ENCODE measurements around the gene TOM1. TPM values are rescaled to one million over a fixed set of nuclear protein-coding genes. Genes with fewer than 3 reads are reported as not detected.
"Not testable (repeated sequence)": the region's sequence is repeated elsewhere in the genome, so short reads cannot be mapped to it uniquely, and the experiment has no call there.

Gene TOM1
- total and polyA plus RNA-seq, 10 of the 15 experiments (the other 5 are each of a cell fraction or from before 2014, with no cell fraction given): 2.2 to 64.6 (median 40.3) TPM

- ATAC-seq; H3K36me3 ChIP-seq (ENCODE audit: control insufficient read depth in 2 of 2, insufficient read depth in 2 of 2, low read length in 1 of 2): not testable (repeated sequence)
- CTCF ChIA-PET: interaction anchor here (0.9 to 4.1 kb wide), 5 partner anchors 12 to 45 kb away, joined by 3 to 26 read pairs (median 9); no protein-coding TSS in a partner anchor
Measured at GRCh38 chr22:35396622-35397021, 96.9 kb downstream of the TOM1 start.

GRCh38 chr22:35397095-35397904 lies 97.6 kb downstream of the TOM1 start:
- 25% methylated on average over 13 of the region's 13 CpGs for WGBS (ENCODE audit: insufficient coverage, insufficient replicate concordance, low lambda C conversion rate, missing lambda C conversion rate)
- SMC1A ChIA-PET (ENCODE audit: uncharacterized antibody, unreplicated experiment): interaction anchor here (0.7 to 8.6 kb wide), 11 partner anchors 12 to 766 kb away, joined by 3 to 79 read pairs (median 5); partner anchors contain the start of genes APOL3 and HMOX1
- H3K27ac ChIP-seq (ENCODE audit: control insufficient read depth, insufficient read depth): peak overlapping the region; percentile 68
- no peak overlapping the region for H3K4me3 ChIP-seq
- peak overlapping the region; percentile 15 for H3K4me2 ChIP-seq (ENCODE audit: control insufficient read depth, insufficient read depth)
- peaks cover 1 to 4% of the 10 kb centered on the region in 2 experiments; a peak in 1 of 4 replicates for H3K36me3 ChIP-seq (ENCODE audit: control insufficient read depth in 2 of 2, insufficient read depth in 2 of 2, low read length in 1 of 2)
- RAD21 ChIA-PET (ENCODE audit: unreplicated experiment): interaction anchor here (0.7 to 4.8 kb wide), 9 partner anchors 12 to 87 kb away, joined by 4 to 29 read pairs (median 5); partner anchors contain the start of gene HMOX1
- FAIRE-seq (no peak), ATAC-seq (no peak), DNase-seq (ENCODE audit: low read depth, low spot score) (no peak)
- TF ChIP-seq NFIC (IDR thresholded peaks at IDR 0.05; ENCODE audit: low read depth, low read length) (no peak), CBFB (IDR thresholded peaks at IDR 0.05; ENCODE audit: low read depth) (no peak), SREBF1 (IDR thresholded peaks at IDR 0.05; ENCODE audit: low read length) (no peak), ZNF384 (IDR thresholded peaks at IDR 0.05; ENCODE audit: borderline replicate concordance, low read depth, low read length) (peak; percentile 24; the same call in 1 of the 2 replicates), HDAC2 (IDR thresholded peaks at IDR 0.05) (no peak), STAT3 (IDR thresholded peaks at IDR 0.05; ENCODE audit: low read depth, low read length) (no peak), EGR1 (IDR thresholded peaks at IDR 0.05; ENCODE audit: borderline replicate concordance in 1 of 2, low read depth in 2 of 2, low read length in 2 of 2) (no peak), ATF7 (IDR thresholded peaks at IDR 0.05; ENCODE audit: low read depth) (no peak)
- POLR2A ChIA-PET: interaction anchor here (0.6 to 4.8 kb wide), 8 partner anchors 13 to 34 kb away, joined by 3 to 46 read pairs (median 4); no protein-coding TSS in a partner anchor
- no peak overlapping the region for H3K9ac ChIP-seq (ENCODE audit: control insufficient read depth, insufficient read depth, low read length)
- no peaks in the 10 kb centered on the region for H3K27me3 ChIP-seq (replicated peaks in 1 of 2; ENCODE audit: control insufficient read depth in 2 of 2, insufficient read depth in 2 of 2, low read length in 1 of 2)
- in situ Hi-C loops (cut with MboI) (loop anchor here (25.0 kb wide), 1 partner anchor 1815 kb away; the partner anchor contains the start of gene SSTR3), intact Hi-C loops (cut with micrococcal nuclease; ENCODE audit: unreplicated experiment) (no loop called here)
- CTCF ChIA-PET: interaction anchor here (0.6 to 4.1 kb wide), 8 partner anchors 10 to 266 kb away, joined by 3 to 26 read pairs (median 5); no protein-coding TSS in a partner anchor
- BruUV-seq (replicated peaks): no TSS peak
- H3K9me3 ChIP-seq (replicated peaks; ENCODE audit: control insufficient read depth, insufficient read depth, low read length): no peaks in the 10 kb centered on the region
- peak overlapping the region; percentile 51 for H2AFZ ChIP-seq (ENCODE audit: control insufficient read depth, low read depth, low read length)
- H4K20me1 ChIP-seq (ENCODE audit: control insufficient read depth, insufficient read depth): no peaks in the 10 kb centered on the region
- peaks cover 37% of the 10 kb centered on the region for H3K4me1 ChIP-seq (ENCODE audit: control insufficient read depth, insufficient read depth, low read length)
- H3K79me2 ChIP-seq (ENCODE audit: control insufficient read depth, insufficient read depth, low read length): peaks cover 28% of the 10 kb centered on the region

More at GRCh38 chr22:35396622-35397021, 96.9 kb downstream of the TOM1 start:
- BruUV-seq (replicated peaks); FAIRE-seq; intact Hi-C loops (cut with micrococcal nuclease; ENCODE audit: unreplicated experiment); H3K9ac ChIP-seq (ENCODE audit: control insufficient read depth, insufficient read depth, low read length); H4K20me1 ChIP-seq (ENCODE audit: control insufficient read depth, insufficient read depth); H3K27me3 ChIP-seq (replicated peaks in 1 of 2; ENCODE audit: control insufficient read depth in 2 of 2, insufficient read depth in 2 of 2, low read length in 1 of 2); H3K9me3 ChIP-seq (replicated peaks; ENCODE audit: control insufficient read depth, insufficient read depth, low read length); H3K4me2 ChIP-seq (ENCODE audit: control insufficient read depth, insufficient read depth); H3K4me3 ChIP-seq; DNase-seq (ENCODE audit: low read depth, low spot score): not testable (repeated sequence)
- WGBS (ENCODE audit: insufficient coverage, insufficient replicate concordance, low lambda C conversion rate, missing lambda C conversion rate): 26% methylated on average over 6 of the region's 6 CpGs
- peak; percentile 37; a peak in 1 of 4 replicates for TF ChIP-seq IKZF2 (IDR thresholded peaks at IDR 0.05)
- peak; percentile 30; the same call in 1 of the 2 replicates for TF ChIP-seq IKZF1 (conservative IDR thresholded peaks at IDR 0.05)
- Histone ChIP-seq H3K79me2 (ENCODE audit: control insufficient read depth, insufficient read depth, low read length) (peaks cover 22% of the 10 kb centered on the region), H3K4me1 (ENCODE audit: control insufficient read depth, insufficient read depth, low read length) (peaks cover 40% of the 10 kb centered on the region), H2AFZ (ENCODE audit: control insufficient read depth, low read depth, low read length) (peak overlapping the region; percentile 12; the same call in 1 of the 2 replicates), H3K27ac (ENCODE audit: control insufficient read depth, insufficient read depth) (peak overlapping the region; percentile 36; the same call in 1 of the 2 replicates)
- ChIA-PET POLR2A (interaction anchor here (0.7 to 4.8 kb wide), 6 partner anchors 12 to 25 kb away, joined by 3 to 46 read pairs (median 6); no protein-coding TSS in a partner anchor), SMC1A (ENCODE audit: uncharacterized antibody, unreplicated experiment) (interaction anchor here (1.1 to 8.6 kb wide), 6 partner anchors 12 to 186 kb away, joined by 3 to 79 read pairs (median 14); partner anchors contain the start of gene HMOX1), RAD21 (ENCODE audit: unreplicated experiment) (interaction anchor here (0.7 to 4.8 kb wide), 6 partner anchors 13 to 87 kb away, joined by 4 to 29 read pairs (median 5); partner anchors contain the start of gene HMOX1)
- in situ Hi-C loops (cut with MboI): loop anchor here (25.0 kb wide), 1 partner anchor 1816 kb away; the partner anchor contains the start of gene SSTR3

All from GM12878 (cell line).